Stimulated activated CD4-positive, alpha-beta T cell treated with anti-CD3 and anti-CD28 coated beads, Interleukin-15, amount 100 ng/mL, for 24 hours (primary cell): Measurements from ENCODE around the gene PCTP.

Experiments
- DNase-seq: peaks from one replicate; pipeline ENCODE4 v3.0.0-alpha.2; 2020

The PCTP gene

GRCh38 chr17:55812323-55812722 lies 61.5 kb downstream of the PCTP start:
- no peak for DNase-seq

GRCh38 chr17:55813944-55814343 lies 63.1 kb downstream of the PCTP start:
- no peak for DNase-seq

DNA sequence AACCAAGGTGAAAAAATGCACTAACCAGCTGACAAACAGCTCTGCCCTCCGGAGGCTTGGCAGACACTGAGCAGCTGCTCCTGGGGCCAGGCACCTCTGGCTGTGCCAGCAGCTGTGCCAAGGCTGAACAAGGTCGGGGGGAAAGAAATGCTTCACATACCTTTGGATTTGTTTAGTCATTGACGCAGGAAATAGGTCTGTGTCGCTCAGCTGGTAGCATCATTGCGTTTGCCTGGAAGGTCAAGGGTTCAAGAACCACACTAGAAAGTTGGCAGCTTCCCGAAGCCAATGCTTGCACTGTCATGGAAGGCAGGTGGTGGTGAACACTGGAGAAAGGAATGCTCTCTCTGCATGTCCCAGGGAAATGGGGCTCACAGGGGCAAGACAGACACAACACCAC lies 63.5 kb downstream of the PCTP start:
- no peak for DNase-seq

- DNase-seq = no peak
These were observed 65.9 kb downstream of the PCTP start for GRCh38 chr17:55816532-55817396.

GRCh38 chr17:55817397-55817709 lies 66.5 kb downstream of the PCTP start:
- DNase-seq = no peak

DNA sequence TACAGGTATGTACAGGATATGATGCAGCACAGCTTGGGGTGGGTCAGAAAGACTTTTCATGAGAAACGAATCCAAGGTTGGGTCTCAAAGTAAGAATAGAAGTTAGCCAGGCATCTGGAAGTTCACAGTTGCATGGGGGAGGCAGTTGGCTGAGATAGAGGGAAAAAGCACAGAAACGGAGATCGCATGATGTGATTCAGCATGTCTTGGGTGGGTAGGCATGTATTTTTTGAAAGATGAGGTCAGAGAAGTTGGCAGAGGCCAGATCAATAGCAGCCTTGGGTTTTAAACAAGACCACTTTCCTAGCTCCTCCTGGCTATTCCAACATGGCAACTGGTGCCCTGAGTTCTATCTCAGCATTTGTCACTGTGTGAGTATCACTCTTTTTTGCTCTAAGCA lies 67.2 kb downstream of the PCTP start:
- no peak for DNase-seq

DNA sequence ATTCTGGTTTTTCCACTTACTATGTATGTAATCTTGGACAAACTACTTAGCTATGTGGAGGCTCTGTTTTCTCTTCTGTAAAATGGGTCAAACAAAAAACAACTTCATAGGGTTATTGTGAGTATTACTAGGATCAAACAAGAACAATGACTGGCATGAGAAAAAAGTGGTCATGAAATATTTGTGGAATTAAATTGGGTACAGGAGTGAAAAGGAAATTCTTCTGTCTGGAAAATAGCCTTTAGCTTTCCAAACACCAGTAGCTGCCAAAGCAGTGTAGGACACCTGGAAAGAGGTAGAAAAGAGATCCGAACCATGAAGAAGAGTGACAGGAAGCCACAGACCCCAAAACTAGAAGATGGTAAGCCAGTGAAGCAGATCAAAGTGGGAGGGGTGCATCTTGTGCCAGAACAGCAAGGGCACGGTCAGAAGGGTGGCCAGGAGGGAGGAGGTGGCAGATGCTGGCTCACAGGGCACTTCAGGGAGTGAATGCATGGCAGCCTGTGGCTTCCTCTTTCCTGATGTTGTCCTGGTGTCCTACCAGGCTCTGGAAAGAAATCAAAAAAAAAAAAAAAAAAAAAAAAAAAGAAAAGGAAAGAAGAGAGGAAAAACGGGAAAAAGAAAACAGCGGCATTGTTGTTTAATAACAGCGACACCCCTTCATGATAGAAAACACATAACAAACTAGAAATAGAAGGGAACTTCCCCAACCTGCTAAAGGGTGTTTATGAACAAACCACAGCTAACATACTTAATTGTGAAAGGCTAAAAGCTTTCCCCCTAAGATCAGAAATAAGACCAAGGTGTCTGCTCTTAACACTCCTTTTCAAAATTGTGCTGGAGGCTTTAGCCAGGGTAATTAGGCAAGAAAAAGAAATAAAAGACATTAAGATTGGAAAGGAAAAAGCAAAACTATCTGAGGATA lies 67.9 kb downstream of the PCTP start:
- no peak for DNase-seq

GRCh38 chr17:55820675-55821074 lies 69.8 kb downstream of the PCTP start:
- DNase-seq = no peak

DNA sequence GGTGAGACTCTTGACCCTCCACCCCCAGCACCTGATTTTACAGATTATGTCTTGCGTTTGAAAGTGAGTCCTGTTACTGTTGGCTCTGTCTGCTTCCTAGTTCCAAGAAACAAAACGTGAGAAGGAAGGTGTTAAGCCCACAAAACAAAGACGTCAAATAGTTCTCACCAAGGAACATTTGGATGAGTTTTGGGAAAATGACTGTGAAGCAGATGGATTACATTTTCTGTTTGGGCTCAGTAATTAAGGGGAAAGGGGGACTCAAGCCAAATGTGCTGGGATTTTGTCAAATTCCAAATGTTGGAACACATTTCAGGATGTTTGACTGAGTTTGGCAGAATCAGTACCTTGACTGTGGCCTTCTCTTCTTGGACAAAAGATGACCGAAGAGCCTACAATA lies 71.2 kb downstream of the PCTP start:
- DNase-seq = no peak

- DNase-seq = no peak
These were observed 74.4 kb downstream of the PCTP start for GRCh38 chr17:55825213-55825612.
